GM18519 (cell line): ENCODE data around the gene NKX2-2.
"Not testable (repeated sequence)": the region's sequence is repeated elsewhere in the genome, so short reads cannot be mapped to it uniquely, and the experiment has no call there.

Experiments
- ATAC-seq: cut with Tn5 transposase; IDR thresholded peaks from one replicate; pipeline ENCODE4 v1.9.1; 2021; ENCODE audit warnings: mild to moderate bottlenecking, moderate library complexity; ENCODE audit not compliant: unreplicated experiment, low FRiP score

Gene NKX2-2

GRCh38 chr20:21509597-21510371 lies 4.1 kb downstream of the NKX2-2 start:
- no peak for ATAC-seq

DNA sequence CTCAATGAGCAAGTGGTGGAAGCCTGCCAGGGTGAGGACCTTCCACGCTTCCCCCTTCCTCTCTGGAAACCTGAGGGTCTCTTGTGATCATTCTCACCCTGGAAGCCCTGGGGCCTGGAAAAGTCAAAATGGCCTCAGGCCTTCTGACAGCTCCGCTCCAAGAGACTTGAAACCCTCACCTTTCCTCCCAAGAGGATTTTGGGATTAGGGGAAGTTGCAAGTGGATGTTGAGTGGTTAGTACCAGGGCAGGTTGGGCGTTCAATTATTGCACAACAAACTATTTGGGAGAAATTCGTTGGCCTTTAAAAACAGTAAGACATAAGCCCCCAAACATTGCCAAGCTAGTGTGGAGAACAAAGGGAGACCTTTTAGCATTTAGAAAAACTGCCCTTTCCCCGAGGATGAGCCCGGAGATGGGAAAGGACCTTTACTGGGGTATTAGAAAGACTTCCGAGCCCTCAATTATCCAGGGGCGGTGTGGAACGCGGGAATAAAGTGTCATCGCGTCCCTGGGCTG lies 4.7 kb downstream of the NKX2-2 start:
- ATAC-seq: no peak

DNA sequence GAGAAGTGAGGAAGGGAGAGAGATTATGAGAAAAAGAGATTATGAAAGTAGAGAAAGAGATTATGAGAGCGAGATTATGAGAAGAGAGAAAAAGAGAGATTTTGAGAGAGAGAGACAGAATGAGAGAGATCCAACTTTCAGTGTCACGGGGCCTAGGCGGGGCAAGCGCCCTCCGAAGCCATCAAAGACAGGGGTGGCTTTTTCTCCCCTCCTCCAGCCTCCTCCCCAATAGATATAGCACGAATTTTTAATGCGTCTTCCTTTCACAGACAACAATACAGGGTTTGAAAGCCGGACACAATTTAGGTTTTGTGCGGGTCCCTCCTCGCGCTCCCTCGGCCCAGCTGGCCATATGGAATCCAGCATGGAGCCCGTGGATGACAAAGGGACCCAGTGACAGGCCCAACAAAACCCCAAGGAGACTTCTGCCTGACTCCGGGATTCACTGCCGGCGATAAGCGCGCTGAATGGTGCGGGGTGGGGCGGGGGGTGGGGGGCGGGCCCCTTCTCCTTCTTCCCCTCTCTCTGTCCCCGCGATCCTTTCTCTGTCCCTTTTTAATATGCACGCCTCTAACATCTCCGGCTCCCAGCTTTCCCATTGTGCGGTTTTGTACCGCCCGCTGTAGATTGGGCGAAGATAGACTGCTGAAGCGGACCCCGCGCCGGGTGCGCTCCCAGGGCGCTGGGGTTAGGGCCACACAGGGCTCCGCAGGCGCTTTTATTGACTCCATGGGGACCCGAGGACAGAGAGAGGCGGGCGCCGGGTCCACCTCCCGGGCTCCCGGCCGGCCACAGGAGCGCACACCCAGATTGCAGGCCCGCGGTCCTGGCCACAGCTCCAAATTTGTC lies 5.4 kb downstream of the NKX2-2 start:
- ATAC-seq: no peak

DNA sequence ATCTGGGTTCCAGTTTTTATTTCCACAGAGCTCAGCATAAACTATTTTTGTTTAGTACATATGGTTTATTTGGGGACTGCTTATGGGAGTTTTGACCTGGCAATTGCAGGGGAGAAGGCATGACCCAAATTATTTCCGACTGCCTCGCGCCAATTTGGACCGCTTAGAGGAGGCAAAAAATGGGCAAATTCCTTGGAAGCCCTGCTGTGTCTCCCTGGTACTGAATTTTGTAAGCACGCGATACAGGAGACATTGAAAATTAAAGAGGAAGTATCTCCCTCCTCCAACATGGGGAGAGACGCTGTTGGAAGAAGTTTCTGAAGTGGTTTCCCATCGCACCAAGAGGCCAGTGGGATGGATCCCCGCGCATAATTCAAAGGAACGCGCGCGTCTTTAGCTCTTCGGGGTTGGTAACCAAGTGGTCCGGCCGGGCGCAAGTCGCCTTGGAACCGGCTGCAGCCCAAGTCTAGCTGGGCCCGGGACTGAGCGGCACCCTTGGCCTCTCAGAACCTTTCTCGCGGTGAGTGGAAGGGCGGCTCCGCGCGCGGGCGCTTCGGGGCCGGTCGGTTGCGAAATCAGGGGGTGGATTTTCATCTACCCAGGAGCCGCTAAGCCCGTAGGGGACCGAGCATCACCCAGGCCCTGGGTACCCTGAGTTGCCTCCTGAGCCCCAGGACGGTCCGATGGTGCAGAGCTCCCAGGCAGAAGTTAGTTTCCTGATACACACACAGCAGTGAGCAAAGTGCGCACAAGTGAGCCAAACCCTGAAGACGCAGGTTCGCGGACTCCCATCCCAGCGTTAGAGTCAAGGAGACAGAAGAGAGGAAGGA lies 6.2 kb downstream of the NKX2-2 start:
- no peak for ATAC-seq

- peak; percentile 28 for ATAC-seq
Observed at GRCh38 chr20:21505810-21506530, 7.9 kb downstream of the NKX2-2 start.

- ATAC-seq: no peak
Observed at GRCh38 chr20:21505161-21505809, 8.6 kb downstream of the NKX2-2 start.

DNA sequence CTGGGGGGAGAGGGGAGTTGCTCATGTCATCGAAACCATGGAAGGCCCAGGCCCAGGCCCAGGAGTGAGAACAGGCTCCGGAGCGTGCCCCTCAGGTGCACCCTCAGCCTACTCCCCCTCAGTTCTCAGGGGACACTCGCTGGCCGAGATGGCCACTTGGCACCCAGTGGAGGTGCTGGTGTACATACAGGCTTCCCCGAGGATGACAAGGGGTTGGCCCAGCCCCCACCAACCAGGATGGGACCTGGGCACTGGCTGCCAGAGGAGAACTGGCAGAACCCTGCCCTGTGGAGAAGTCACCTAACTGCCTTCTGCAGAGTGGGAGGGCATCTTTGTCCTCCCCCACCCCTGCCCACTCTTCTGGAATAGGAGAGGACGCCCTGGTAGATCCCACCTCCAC lies 9.5 kb downstream of the NKX2-2 start:
- ATAC-seq: no peak

- peak; percentile 92 for ATAC-seq
Observed at GRCh38 chr20:21503345-21503744, 10.5 kb downstream of the NKX2-2 start.

DNA sequence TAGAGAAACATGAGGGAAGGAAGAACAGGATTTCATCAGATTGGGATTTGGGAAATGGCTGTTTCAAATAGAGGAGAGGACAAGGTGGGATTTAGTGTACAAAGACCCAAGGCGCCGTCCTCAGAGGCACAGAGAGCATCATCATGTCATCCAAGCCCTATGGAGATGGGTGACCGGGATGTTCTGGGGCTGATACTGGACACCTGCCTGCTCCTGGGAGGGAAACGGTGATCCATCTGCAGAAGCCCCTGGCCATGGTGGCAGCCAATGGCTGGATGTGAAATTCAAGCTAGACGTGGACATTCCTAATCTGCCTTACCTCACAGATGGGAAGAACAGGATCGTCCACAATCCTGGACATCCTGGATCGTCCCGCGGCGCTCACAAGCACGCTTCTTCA lies 12.7 kb downstream of the NKX2-2 start:
- no peak for ATAC-seq

GRCh38 chr20:21500599-21500998 lies 13.3 kb downstream of the NKX2-2 start:
- no peak for ATAC-seq

- no peak for ATAC-seq
Observed at GRCh38 chr20:21499641-21500040, 14.2 kb downstream of the NKX2-2 start.

DNA sequence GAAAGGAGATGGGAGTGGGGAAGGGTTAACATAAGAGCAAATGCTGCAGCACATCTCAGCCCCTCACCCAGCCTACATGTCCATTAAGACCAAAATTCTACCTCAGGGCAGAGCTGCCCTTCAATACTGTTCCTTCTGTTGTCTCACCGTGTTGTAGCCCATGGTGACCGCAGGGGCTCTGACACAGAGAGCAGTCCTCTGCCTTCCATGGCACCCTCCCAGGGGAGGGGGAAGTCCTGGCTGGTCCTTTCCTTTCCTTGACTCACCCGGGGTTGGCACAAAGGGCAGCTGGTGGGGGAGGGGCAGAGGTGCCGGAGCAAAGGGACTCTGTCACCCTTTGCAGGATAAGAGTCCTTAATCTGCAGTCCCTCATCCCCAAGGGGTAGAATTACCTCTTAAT lies 15.2 kb downstream of the NKX2-2 start:
- no peak for ATAC-seq

- no peak for ATAC-seq
Observed at GRCh38 chr20:21498195-21498594, 15.7 kb downstream of the NKX2-2 start.

DNA sequence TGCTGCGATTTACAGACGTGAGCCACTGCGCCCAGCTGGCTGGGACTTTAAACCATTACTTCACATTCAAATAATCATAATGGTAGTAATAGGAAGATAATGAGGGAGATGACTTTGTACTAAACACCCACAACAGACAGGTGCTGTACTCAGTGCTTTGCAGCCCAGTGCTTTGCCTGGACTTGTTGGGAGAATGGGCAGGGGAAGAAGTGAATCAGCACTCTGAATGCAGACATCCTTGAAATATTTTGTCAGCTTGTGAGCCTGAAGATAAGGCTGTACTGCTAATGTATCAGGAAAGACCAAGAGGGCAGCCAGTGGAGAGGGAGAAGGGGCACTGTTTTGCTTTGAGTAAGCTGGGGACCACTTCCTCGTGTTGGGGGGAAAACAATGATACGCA lies 17.4 kb downstream of the NKX2-2 start:
- no peak for ATAC-seq

- ATAC-seq: no peak
Observed at GRCh38 chr20:21493049-21493448, 20.8 kb downstream of the NKX2-2 start.

GRCh38 chr20:21490105-21490504 lies 23.8 kb downstream of the NKX2-2 start:
- ATAC-seq: no peak

- ATAC-seq: not testable (repeated sequence)
Observed at GRCh38 chr20:21480144-21480543, 33.7 kb downstream of the NKX2-2 start.

DNA sequence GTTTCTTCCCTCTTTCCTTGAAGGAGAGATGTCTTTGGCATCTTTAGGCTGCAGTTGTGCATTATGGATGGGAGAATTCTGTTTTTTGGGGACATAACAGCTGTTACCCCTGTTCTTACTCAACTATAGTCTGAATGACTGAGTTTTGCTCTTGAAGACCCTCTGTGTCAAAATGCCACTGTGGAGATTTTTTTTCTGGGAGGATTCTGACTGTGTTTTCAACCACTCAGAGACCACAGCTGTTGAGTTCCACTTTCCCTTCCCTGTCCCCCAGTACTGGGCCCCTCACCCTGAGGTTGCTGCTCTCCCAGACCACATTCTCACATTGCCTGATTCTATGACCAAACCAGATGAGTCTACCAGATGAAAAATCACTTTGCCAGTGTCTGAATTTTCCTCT lies 48.1 kb downstream of the NKX2-2 start:
- no peak for ATAC-seq

- no peak for ATAC-seq
Observed at GRCh38 chr20:21464916-21465315, 48.9 kb downstream of the NKX2-2 start.
